Stimulated activated effector memory CD8-positive, alpha-beta T cell treated with anti-CD3 and anti-CD28 coated beads, Interleukin-12 subunit alpha, Interleukin-12 subunit beta, amount 100 ng/mL, for 72 hours (primary cell): Measurements from ENCODE around the gene SEMA4A.

Experiments
- ATAC-seq: fragments of 150-1000 bp; cut with Tn5 transposase; 2 replicates; pipeline ENCODE4 v1.10.0; 2021
- DNase-seq, 2 donors: peaks; one replicate each; pipeline ENCODE4 v3.0.0; 2021 to 2022; ENCODE audit warnings: low spot score in 2 of 2
- H3K27ac Mint-ChIP-seq: one replicate; pipeline ENCODE4 v1.8.0; 2022; ENCODE audit warnings: mild to moderate bottlenecking, mixed read lengths
- H3K36me3 Mint-ChIP-seq: one replicate; pipeline ENCODE4 v1.8.0; 2022; ENCODE audit warnings: mild to moderate bottlenecking, mixed read lengths
- H3K4me1 Mint-ChIP-seq: one replicate; pipeline ENCODE4 v1.8.0; 2022; ENCODE audit warnings: mixed read lengths
- H3K4me3 Mint-ChIP-seq: one replicate; pipeline ENCODE4 v1.8.0; 2022; ENCODE audit warnings: mild to moderate bottlenecking, mixed read lengths
- H3K9me3 Mint-ChIP-seq: one replicate; pipeline ENCODE4 v1.8.0; 2022; ENCODE audit warnings: mixed read lengths

The SEMA4A gene

DNA sequence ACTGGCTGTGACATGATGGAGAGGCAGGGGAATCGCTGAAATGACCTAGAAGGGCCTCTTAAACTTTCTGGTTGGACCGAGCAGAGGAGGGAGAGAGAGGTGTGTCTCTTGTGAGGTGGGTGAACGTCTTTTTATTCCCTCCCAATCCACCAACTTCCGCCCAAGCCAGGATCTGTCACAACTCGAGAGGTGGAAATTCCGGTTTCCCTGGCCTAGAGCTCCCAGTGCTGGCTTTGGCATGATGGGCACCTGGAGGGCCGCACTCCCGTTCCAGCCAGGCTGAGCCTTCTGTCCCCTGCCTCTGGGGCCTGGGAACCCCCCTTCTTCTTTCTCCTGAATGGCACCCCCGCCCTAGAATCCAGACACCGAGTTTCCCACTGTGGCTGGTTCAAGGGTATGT, at the start of gene SEMA4A:
Gene SEMA4A, plus strand, starts transcription at position 224 of the 400 bp plus-strand sequence. CDS start 994 bp downstream, outside the sequence.
- DNase-seq, result no peak
- H3K4me1 Mint-ChIP-seq, result peaks cover 90% of the 10 kb centered on the region
- no peaks in the 10 kb centered on the region for H3K9me3 Mint-ChIP-seq
- ATAC-seq, result no peak
- peaks cover 30% of the 10 kb centered on the region for H3K36me3 Mint-ChIP-seq
- H3K27ac Mint-ChIP-seq, result peak within 1 kb of the TSS; percentile 86
- peak within 1 kb of the TSS; percentile 79 for H3K4me3 Mint-ChIP-seq

DNA sequence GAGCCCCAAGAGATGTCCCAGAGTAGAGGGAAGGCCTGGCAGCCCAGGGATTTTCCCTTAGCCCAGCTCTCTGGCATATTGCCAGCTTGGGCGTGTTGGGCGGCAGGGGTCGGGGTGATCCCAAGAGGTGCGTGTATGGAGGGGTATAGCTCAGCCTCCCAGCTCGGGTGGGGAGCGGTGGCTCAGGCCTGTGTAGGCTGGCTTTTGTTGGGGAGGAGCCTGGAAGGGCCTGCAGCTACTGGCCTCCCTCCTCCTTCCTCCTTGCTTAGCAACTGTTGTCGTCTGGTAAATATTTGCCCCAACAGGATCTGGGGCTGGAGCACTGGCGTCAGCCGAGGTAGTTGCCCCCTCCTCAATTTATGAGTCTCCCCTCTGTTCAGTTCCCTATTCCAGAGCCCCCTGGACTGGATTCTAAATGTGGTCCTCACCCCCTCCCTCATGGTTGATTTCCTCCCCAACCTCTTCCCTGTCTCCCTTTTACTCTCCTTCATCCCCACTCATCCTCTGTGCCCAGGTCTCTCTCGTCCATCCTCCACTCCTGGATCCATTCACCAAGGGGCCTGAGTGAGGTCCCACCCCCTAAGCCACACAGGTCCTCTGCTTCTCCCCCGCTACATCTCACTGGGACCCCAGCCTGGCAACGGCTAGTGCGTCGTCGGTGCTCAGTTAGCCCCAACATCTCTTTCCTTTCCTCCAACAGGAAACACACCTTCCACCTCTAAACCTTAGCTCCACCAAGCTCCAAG, 49.1 kb upstream of the SEMA4A start:
- H3K27ac Mint-ChIP-seq, result peak overlapping the region; percentile 99
- DNase-seq (peak in 1 of 2 donors; percentile 68), ATAC-seq (peak; percentile 27)
- H3K9me3 Mint-ChIP-seq, result no peaks in the 10 kb centered on the region
- H3K4me1 Mint-ChIP-seq, result peaks cover 86% of the 10 kb centered on the region
- peak overlapping the region; percentile 83 for H3K4me3 Mint-ChIP-seq
- peaks cover 31% of the 10 kb centered on the region for H3K36me3 Mint-ChIP-seq

DNA sequence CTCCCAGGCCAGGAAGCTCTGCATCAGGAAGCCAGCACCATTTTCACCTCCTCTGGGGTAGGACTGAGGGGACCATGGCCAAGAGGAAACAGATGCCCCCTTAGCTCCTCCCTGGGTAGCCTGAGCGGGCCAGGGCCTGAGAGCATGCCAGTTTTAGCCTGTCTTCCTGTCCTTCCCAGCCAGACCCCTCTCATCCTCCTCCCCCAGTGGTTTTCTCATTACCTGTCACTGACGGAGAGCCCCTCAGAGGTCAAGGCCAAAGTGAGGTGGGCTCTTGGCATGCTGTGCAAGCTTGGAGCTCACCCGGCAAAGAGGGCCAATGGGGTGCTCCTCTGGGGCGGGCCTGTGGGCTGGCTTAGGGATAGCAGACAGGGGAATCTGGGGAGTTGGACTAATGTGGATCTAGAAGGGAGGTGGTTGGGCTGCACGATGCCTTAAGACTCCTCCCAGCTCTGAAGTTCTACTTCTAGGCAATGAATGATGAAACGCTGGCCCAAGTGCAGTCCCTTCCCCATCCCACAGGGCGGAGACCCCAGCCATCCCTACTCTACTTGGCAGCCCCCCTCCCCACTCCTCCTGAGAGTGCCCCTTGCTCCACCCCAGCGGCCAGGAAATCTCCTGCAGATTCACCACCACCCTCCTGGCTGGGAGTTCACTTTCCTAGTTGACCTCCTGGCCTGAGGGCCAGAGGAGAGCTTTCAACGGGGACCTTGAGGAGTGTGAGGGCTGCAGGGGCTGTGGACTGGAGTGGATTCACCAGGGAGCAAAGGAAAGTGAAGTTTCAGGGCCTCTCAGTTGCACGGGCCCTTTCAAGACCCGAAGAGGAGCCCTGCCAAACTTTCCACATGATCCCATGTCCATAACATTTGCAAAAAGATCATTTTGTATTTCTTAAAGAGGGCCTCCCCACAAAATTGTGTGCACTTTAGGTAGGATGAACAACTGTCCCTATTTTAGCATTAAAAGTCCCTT, 48.2 kb upstream of the SEMA4A start:
- peak overlapping the region; percentile 83 for H3K4me3 Mint-ChIP-seq
- H3K27ac Mint-ChIP-seq, result peak overlapping the region; percentile 99
- no peaks in the 10 kb centered on the region for H3K9me3 Mint-ChIP-seq
- H3K36me3 Mint-ChIP-seq, result peaks cover 31% of the 10 kb centered on the region
- H3K4me1 Mint-ChIP-seq, result peaks cover 90% of the 10 kb centered on the region
- DNase-seq, result no peak
- no peak for ATAC-seq

DNA sequence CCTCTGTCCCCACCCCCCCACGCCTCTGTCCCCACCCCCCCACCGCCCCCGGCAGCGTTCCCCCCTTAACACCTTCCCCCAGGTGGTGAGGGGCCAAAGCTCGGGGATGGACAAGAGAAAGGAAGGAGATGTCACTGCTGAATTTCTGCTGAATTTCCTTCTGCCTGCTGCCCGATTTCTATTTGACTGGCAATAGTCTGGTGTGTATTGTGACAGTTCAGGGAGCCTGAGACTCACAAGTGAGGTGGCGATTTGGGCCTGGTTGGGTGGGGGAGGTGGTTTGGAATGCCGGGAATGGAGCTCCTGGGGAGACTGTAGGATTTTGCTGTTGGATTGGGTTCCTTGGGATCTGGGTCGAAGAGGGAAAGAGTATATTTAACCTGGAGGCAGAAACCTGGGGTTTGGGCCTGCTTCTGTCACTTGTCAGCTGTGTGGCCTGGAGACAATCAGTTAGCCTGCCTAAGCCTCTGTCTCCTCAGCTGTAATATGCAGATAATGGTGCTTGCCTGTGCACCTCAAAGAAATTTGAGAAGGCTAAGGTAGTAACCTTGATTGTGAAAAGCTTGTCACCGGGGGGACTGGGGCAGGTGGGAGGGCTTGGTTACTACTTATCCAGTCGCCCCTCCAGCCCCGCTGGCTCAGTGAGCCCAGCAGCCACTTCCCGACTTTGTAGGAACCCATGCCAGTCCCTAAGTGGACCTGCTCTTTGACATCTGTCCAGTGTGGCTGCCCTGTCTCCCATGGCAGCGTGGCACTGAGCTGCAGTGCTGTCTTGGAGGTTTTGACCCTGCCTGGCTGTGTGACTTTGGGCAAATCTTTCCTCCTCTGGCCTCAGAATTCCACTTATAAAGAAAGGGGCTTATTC, 46.5 kb upstream of the SEMA4A start:
- Mint-ChIP-seq H3K27ac (peak overlapping the region; percentile 99), H3K36me3 (peaks cover 31% of the 10 kb centered on the region), H3K4me1 (peaks cover 81% of the 10 kb centered on the region), H3K9me3 (no peaks in the 10 kb centered on the region), H3K4me3 (peak overlapping the region; percentile 83)
- no peak for DNase-seq
- ATAC-seq, result peak; percentile 41

- peak overlapping the region; percentile 99 for H3K27ac Mint-ChIP-seq
- H3K4me3 Mint-ChIP-seq, result peak overlapping the region; percentile 83
- peaks cover 77% of the 10 kb centered on the region for H3K4me1 Mint-ChIP-seq
- no peaks in the 10 kb centered on the region for H3K9me3 Mint-ChIP-seq
- DNase-seq, result no peak
- H3K36me3 Mint-ChIP-seq, result peaks cover 31% of the 10 kb centered on the region
- no peak for ATAC-seq
Observed at GRCh38 chr1:156108057-156108456, 45.3 kb upstream of the SEMA4A start.

GRCh38 chr1:156108664-156109241, 44.6 kb upstream of the SEMA4A start:
- no peak for DNase-seq
- ATAC-seq, result no peak
- peaks cover 77% of the 10 kb centered on the region for H3K4me1 Mint-ChIP-seq
- H3K9me3 Mint-ChIP-seq, result no peaks in the 10 kb centered on the region
- H3K36me3 Mint-ChIP-seq, result peaks cover 33% of the 10 kb centered on the region
- H3K4me3 Mint-ChIP-seq, result peak overlapping the region; percentile 83
- H3K27ac Mint-ChIP-seq, result peak overlapping the region; percentile 99

DNA sequence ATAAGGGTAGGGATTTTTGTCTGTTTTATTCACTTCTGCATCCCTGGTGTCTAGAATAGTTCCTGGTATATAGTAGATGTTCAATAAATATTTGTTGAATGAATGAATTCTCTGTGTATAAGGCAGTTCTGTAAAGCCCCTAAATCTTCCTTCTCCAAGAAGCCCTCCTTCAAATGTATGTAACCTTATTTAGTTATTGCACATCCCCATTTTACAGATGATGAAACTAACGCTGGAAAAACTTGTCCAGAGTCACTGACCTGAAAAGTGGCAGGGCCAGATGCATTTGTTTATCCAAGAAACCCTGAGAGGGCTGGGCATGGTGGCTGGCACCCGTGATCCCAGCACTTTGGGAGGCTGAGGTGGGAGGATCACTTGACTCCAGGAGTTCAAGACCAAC, 43.1 kb upstream of the SEMA4A start:
- Mint-ChIP-seq H3K36me3 (peaks cover 37% of the 10 kb centered on the region), H3K9me3 (no peaks in the 10 kb centered on the region), H3K4me1 (peaks cover 70% of the 10 kb centered on the region), H3K27ac (no peak overlapping the region), H3K4me3 (no peak overlapping the region)
- no peak for ATAC-seq
- no peak for DNase-seq

GRCh38 chr1:156111355-156111962, 41.9 kb upstream of the SEMA4A start:
- ATAC-seq (no peak), DNase-seq (no peak)
- peaks cover 63% of the 10 kb centered on the region for H3K4me1 Mint-ChIP-seq
- peaks cover 38% of the 10 kb centered on the region for H3K36me3 Mint-ChIP-seq
- H3K27ac Mint-ChIP-seq, result peak overlapping the region; percentile 94
- H3K4me3 Mint-ChIP-seq, result no peak overlapping the region
- H3K9me3 Mint-ChIP-seq, result no peaks in the 10 kb centered on the region

GRCh38 chr1:156112276-156113137, 40.9 kb upstream of the SEMA4A start:
- H3K4me1 Mint-ChIP-seq, result peaks cover 55% of the 10 kb centered on the region
- peaks cover 43% of the 10 kb centered on the region for H3K36me3 Mint-ChIP-seq
- H3K27ac Mint-ChIP-seq, result peak overlapping the region; percentile 94
- no peak for ATAC-seq
- no peak for DNase-seq
- H3K4me3 Mint-ChIP-seq, result peak overlapping the region; percentile 91
- no peaks in the 10 kb centered on the region for H3K9me3 Mint-ChIP-seq

GRCh38 chr1:156113282-156113950, 40.0 kb upstream of the SEMA4A start:
- Mint-ChIP-seq H3K9me3 (no peaks in the 10 kb centered on the region), H3K4me3 (peak overlapping the region; percentile 91), H3K4me1 (peaks cover 56% of the 10 kb centered on the region), H3K27ac (peak overlapping the region; percentile 94), H3K36me3 (peaks cover 52% of the 10 kb centered on the region)
- no peak for ATAC-seq
- DNase-seq, result no peak

GRCh38 chr1:156114101-156114918, 39.1 kb upstream of the SEMA4A start, which contains the start of gene LMNA:
TSS of gene LMNA (plus strand) at chr1:156114711. CDS start at chr1:156114919, 208 bp downstream.
- peak within 1 kb of the TSS; percentile 91 for H3K4me3 Mint-ChIP-seq

GRCh38 chr1:156114919-156115513, 38.4 kb upstream of the SEMA4A start:
- Mint-ChIP-seq H3K36me3 (peaks cover 68% of the 10 kb centered on the region), H3K9me3 (no peaks in the 10 kb centered on the region), H3K27ac (peak overlapping the region; percentile 94), H3K4me1 (peaks cover 59% of the 10 kb centered on the region), H3K4me3 (peak overlapping the region; percentile 91)
- DNase-seq (peak in 1 of 2 donors; percentile 73), ATAC-seq (peak; percentile 0)

More at GRCh38 chr1:156114101-156114918, 39.1 kb upstream of the SEMA4A start, which contains the start of gene LMNA:
- DNase-seq, result peak; percentile 70 to 90
- H3K4me1 Mint-ChIP-seq, result peaks cover 58% of the 10 kb centered on the region
- ATAC-seq, result peak; percentile 91
- H3K36me3 Mint-ChIP-seq, result peaks cover 61% of the 10 kb centered on the region
- H3K27ac Mint-ChIP-seq, result peak within 1 kb of the TSS; percentile 94
- no peaks in the 10 kb centered on the region for H3K9me3 Mint-ChIP-seq
